ENCODE results near the gene LRRN4CL.
"Not testable (repeated sequence)": the region's sequence is repeated elsewhere in the genome, so short reads cannot be mapped to it uniquely, and the experiment has no call there.

The LRRN4CL gene

DNA sequence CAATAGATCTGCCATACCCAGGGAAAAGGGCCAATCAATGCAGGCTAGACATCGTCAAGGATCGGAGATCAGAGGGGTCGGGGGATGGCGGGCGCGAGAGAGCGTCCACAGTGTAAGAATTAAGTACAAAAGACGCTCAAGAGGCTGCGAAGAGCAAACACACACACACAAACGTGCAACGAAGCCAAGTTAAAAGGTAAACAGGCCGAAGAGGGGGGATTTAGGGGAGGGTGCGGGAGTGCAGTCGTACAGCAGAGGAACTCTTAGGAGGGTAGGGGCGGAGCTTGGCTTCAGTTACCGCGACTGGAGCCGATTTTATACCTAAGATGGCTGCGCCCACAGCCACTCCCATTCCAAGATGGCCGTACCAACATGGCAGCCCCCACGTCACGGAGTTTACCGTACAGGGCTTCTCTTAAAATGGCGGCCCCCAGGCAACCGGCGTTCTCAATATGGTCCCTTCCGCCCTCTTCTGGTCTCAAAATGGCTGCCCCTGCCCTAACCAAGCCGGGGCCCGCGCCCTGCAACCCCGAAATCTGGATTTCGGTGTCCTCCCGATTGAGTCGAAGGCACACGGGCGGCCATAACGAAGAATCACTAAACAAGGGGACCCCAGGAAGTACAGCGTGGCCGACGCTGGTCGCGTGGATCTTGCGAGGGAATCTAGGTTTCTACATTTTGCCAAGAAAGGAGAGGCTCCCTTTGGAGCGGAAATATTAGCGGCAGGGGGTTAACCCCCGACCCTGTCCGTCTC lies 20.1 kb upstream of the LRRN4CL start:
- peak; percentile 86 for DNase-seq (ENCODE audit: low spot score)

DNA sequence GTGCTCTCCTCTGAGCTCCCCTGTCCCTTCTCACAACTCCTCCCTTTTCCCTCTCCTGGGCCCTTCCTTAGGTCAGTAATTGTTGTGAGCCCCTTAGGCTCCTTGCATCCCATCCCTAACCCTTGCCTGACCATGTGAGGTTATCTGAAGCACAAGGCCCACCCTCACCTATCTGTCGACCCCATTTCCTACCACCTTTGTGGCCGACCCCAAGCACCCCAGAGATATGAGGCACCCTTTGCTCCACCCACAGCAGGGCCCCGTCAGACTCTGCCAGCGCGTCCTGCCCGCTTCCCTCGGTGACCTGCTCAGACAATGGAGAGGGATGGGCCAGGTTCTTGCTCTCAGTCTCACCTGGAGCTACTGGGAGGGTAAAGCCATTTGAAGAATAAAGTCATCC lies 19.5 kb upstream of the LRRN4CL start:
- no peak for DNase-seq (ENCODE audit: low spot score)

DNA sequence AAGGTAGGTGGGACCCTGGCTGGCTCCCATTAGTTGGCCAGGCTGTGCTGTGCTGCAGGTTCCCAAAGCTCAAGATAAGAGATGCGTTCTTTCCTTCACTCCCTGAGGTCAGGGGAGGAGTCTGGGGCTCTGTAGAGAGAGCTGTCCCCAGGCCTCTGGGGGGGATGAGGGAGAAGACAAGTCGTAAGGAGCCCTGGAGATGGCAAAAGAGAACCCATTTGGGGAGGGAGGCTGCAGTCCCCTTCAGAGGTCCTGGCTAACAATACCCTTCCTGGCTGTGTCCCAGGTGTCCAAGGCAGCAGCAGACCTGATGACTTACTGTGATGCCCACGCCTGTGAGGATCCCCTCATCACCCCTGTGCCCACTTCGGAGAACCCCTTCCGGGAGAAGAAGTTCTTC lies 19.1 kb upstream of the LRRN4CL start:
- no peak for DNase-seq (ENCODE audit: low spot score)

DNA sequence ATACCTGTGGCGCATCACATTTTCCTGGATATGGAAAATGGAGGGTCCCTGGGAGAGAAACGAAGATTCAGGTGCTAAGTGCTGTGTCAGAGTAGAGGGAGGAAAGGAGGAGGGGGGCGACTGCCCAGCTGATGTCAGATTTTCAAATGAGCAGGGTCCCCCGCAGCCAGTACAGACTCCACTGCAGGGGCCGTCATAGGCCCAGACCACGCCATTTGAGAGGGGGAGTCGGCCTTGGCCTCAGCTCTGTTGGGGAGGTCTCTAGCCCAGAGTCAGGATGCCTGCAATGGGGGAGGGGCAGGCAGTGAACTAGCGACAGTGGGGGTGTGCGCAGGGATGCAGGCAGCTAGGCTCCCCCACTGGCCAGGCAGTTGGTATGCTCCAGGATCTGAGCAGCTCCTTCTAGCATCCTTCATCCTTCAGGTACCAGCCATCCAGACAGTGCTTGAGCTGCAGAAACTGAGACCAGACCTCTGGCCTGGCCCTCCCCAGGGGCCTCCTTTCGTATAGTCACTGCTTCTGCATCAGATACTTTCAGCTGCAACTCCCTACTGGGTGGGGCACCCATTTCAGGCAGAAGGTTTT lies 18.0 kb upstream of the LRRN4CL start, which contains the start of the genes BSCL2 and GNG3:
BSCL2 (minus strand) TSS at position 148 of the 585 bp plus-strand sequence. CDS start 229 bp downstream, outside the sequence.
GNG3 (plus strand) TSS at position 400 of the 585 bp plus-strand sequence. CDS start 620 bp downstream, outside the sequence.
- no peak for DNase-seq (ENCODE audit: low spot score)

DNA sequence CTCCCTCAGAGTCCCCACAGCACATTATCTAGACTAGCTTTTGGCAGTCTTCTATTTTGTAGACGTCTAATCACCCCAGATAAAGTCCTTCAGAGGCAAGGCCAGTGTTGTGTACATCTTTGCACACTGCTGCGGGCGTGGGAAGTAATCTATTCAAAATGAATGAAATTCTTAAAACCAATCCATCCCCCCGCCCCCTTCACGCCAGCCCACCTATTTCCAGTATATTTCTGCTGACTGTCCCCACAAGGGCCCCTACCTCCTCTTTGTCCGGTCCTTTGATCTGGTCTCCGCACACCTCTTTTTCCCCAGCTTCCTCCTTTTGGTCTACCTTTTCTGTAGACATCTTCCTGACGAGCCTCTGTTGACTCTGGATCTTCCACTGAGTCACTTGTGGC lies 17.5 kb upstream of the LRRN4CL start:
- no peak for DNase-seq (ENCODE audit: low spot score)

DNA sequence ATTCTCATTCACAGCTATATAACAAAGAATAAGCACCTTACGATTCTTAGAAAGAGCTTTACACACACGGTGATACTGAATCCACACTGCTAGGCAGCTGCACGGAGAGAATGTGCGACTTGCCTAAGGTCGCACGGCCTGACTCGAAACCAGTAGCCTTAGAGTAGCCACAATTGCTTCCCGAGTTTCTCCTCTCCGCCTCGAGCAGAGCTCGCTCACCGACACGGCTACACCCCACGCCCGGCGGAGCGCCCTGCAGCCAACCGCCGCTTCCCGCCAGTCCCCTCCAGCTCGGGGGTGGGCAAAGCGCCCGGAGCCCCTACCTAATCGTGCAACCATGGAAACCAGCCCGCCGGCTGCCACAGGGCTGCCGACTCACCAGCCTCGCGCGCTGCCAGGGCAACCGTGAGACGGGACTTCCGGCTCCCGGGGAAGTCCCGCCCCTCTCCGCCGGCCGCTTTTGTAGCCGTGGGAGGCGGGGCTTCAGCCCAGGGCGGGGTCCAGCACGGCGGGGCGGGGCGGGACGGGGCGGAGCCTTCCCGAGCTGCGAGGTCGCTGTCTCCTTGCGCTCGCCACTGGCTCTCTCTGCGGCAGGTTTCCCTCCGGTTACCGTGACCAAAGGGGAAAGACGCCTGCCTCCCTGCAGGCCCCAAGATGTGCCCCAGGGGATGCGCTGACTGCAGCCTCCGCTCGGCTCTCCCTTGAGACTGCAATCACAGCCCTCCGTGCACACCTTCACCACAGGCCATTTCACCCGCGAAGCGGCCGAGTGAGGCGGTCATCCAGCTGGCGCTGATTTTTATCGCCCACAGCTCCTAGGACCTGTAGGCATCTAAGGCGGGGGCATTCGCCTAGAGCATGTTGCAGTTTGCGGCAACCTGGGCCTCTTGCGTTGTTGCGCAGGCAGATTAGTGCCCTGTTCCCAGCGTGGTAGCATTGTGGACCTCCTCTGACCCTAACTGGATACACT lies 16.8 kb upstream of the LRRN4CL start:
- DNase-seq (ENCODE audit: low spot score) = peak; percentile 96

DNA sequence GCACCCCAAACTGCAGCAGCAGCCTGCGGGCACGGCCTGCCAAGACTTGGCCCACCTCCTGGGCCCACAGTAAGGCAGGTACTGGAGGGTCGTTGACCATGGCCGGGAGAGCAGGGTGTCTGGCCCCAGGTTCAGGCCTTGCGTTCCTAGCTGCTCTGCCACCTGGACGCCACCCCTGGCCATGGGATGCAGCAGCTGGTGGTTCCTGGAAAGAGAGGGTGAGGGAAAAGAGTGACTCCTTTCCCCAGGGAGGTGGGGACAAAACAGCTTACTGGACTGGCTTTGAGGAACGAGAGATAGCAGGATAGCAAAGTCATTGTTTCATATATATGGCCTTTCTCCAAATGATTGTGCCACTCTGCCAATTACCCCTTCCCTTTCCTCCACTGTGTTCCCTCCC lies 16.1 kb upstream of the LRRN4CL start:
- peak; percentile 64 for DNase-seq (ENCODE audit: low spot score)

DNA sequence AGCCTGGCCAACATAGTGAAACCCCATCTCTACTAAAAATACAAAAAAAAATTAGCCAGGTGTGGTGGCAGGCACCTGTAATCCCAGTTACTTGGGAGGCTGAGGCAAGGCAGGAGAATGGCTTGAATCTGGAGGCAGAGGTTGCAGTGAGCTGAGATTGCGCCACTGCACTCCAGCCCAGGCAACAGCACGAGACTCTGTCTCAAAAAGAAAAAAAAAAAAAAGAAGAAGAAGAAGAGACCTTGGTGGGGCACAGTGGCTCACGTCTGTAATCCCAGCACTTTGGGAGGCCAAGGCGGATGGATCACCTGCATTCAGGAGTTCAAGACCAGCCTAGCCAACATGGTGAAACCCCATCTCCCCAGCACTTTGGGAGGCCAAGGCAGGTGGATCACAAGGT lies 14.6 kb upstream of the LRRN4CL start:
- not testable (repeated sequence) for DNase-seq (ENCODE audit: low spot score)

DNA sequence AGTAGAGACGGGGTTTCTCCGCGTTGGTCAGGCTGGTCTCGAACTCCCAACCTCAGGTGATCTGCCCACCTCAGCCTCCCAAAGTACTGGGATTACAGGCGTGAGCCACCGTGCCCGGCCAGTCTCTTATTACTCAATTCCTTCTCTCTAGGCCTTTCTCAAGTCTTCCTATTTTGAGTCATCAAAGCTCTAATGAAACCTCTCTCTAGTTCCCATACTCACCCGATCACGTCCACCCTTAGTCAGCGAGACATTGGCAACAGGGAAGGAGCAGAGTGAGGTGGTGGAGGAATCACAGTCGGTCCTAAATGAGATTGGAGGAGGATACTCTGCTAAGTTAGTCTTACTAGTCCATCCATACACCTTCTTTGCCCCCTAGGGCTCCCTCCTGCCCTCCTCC lies 12.9 kb upstream of the LRRN4CL start:
- no peak for DNase-seq (ENCODE audit: low spot score)

DNA sequence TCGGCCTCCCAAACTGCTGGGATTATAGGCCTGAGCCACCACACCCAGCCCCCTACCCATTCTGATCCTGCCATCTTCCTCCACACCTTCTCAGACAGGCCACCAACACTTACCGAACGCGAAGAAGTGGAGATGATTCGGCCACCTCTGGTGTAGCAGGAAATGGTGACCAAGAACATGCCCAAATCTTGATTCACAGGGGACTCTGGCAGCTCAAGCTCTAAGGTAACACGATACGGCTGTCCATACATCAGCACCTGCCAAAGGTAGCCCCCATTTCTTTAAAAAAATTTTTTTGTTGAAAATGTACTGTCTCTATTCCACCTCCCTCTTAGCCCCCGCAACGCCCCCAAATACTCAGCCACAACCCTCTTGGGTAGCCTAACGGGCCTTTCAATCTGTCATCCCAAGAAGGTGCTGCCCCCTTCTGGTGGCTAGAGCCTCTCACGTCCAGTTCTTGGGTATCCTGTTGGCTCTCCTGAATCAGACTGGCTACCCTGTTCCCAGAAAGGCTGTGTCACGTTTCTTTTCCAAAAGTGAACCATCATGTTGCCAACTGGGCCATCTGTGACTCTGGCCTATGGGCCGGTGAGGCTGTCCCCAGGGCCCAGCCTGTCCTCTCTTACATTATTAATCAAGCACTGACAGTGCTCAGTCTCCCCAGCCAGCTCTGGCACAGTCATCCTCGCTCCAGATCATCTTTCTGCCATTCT lies 5.3 kb upstream of the LRRN4CL start:
- DNase-seq (ENCODE audit: low spot score) = peak; percentile 77

DNA sequence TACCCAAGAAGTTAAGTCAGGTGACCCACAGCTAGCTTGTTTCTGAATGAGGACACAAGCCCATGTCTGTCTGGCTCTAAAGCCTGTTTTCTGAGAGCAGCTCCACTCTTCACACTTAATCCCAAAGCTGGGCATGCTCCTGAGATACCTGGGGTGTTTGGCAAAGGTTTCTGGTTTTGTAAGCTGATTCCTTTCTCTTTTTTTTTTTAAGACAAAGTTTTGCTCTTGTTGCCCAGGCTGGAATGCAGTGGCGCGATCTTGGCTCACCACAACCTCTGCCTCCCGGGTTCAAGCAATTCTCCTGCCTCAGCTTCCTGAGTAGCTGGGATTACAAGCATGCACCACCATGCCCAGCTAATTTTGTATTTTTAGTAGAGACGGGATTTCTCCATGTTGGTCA lies 4.3 kb upstream of the LRRN4CL start:
- DNase-seq (ENCODE audit: low spot score) = not testable (repeated sequence)

DNA sequence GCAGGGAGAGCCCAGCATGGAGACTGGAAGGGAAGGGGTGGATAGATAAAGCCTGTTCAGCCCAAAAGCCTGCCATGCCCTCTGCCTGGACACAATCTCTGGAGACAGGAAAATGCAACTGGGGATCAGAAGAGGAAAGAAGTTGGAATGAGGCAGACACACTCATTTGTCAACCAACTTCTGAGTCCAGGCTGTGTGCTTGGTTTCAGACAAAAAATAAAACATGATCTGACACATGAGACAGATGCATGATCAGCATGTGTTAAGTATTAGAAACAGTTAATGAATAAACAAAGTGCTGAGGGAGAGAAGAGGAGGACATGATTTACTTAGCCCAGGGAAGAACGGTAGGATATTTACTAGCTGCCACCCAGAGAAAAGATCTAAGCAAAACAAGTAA lies 839 bp downstream of the LRRN4CL start:
- no peak for DNase-seq (ENCODE audit: low spot score)

DNA sequence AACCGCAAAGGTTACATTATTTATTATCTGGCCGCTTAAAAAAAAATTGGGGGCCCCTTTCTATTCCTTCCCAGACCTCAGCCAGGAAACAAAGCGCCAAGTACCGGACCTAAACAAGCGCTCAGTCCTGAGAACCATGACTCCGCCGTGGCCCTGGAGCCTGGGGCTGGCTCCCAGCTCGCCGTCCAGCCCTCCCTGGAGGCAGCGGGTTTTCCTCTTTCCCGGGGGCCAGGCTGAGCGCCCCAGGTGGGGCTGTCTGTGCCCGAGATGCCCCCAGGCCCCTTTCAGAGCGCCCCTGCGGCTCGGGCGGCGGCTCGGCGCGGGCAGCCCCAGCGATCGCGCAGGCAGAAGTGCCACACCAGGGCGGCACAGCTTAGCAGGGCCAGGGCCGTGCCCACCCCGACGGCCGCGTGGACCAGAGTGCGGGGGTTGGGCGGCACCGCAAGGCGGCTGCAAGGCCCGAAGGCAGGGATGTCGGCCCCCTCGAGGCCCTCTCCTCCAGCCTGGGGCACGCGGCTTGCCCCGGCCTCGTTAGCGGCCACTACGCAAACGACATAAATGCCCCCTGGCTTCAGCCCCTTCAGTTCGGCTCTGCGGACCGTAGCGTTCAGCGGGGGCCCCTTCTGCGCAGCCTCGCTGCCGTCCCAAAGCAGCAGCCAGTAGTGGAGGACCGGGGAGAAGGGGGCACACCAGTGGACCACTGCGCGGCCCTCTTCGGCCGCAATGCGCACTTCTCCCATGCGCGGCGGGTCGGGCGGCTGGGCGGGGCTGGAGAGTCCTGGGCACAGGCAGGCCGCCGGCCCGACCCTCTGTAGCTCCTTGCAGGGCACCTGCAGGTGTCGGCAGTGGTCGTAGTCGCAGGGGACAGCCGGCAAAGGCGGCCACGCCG lies 1.6 kb downstream of the LRRN4CL start:
- DNase-seq (ENCODE audit: low spot score) = no peak

DNA sequence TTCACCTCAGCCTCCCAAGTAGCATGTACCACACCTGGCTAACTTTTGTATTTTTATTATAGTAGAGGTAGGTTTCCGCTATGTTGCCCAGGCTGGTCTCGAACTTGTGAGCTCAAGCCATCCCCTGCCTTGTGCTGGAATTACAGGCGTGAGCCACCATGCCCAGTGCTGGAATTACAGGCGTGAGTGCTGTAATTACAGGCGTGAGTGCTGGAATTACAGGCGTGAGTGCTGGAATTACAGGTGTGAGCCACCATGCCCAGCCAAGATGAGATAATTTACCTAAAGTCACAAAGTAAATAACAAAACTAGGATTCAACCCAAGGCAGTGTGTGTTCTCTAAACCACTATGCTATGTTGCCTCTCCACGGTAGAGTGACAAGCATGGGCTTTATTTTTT lies 6.8 kb downstream of the LRRN4CL start:
- no peak for DNase-seq (ENCODE audit: low spot score)

DNA sequence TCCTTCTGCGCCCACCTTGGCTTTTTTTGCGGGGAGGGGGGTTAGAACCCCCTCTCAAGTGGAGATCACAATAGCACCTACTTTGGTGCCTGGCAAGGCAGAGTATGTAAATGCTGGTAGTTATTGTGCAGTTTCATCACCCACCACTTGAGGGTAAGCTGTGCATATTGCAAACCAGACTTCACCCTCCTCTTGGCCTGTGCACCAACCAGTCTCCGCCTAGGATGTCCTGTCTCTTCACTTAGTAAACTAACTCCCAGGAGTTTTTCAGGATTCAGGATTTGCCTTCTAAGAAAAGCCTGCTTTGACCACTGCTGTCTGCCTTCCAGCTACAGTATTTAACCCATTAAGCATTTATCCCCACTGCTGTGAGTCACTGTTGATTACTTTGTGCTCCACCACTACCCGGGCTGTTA lies 8.5 kb downstream of the LRRN4CL start:
- DNase-seq (ENCODE audit: low spot score) = peak; percentile 78

DNA sequence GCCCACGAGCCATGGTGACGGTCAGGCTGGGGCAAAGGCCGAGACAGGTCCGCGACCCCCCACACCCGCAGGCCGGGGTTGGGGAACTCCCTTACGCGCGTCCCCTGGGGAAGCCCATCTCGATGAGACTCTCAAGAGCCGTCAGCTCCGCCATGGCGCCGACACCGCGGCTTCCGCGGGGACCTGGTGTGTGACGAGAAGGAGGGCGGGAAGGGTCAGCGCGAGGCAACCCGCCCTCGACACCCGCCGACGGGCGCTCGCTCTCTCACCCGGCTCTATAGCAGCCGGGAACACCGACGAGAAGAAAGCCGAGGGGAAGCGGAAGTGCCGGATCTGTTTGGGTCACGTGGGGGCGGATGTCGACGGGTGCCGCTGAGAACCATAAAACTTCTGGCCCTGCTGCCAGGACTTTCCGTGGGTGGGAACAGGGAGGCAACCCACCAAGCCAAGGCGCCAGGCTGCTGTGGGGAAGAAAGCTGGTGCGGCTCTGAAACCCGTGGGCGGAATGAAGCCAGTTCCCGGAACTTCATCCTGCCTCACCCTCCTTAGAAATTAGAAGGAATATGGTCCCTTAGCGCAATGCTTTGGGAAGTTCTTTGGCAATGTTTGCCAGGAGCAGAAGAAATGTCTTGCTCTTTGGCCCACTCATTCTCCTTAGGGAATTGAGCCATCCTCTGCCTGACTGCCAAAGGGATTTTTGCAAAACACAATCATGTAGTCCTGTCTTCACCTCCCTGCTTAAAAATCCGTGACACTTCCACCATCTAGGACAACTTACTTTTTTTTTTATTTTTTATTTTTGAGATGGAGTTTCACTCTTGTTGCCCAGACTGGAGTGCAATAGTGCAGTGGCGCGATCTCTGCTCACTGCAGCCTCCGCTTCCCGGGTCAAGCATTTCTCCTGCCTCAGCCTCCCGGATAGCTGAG lies 10.3 kb downstream of the LRRN4CL start, which contains the start of gene UBXN1:
UBXN1 (minus strand) TSS at position 304 of the 927 bp plus-strand sequence; CDS start at position 154, 150 bp downstream.
- peak; percentile 88 for DNase-seq (ENCODE audit: low spot score)

DNA sequence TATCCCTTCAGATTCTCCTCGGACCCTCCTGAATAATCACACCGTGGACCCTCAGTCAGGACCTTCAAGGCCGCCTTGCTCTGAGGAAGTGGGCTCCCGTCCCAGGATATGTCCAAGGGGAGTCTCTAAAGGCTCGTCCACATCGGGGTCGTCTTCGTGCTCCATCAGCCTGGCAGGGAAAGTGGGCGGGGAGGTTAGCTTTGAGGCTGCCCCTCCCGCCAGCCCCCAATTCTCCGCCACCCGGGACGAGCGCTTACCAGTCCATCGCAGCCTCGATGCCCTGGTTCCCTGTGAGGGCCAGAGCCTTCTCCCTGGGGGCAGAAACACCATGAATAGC lies 10.9 kb downstream of the LRRN4CL start:
- no peak for DNase-seq (ENCODE audit: low spot score)

DNA sequence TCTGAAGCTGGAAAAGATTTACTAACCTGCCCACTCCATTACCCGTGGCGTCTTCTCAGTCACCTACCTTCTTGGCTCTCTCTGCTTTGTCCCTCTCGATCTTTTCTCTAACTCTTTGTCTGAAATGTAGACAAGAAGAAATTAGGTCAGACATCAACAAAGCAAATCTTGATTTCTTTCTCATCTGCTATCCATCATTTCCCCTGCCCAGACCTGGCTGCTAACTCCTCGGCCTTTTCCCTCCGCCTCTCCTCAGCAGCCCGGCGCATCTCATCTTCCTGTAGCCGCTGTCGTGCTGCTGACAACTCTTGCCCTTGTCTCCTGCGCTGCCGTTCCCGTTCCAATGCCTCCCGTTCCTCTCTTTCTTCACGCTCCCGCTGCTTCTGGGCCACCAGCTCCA lies 11.6 kb downstream of the LRRN4CL start:
- DNase-seq (ENCODE audit: low spot score) = no peak

DNA sequence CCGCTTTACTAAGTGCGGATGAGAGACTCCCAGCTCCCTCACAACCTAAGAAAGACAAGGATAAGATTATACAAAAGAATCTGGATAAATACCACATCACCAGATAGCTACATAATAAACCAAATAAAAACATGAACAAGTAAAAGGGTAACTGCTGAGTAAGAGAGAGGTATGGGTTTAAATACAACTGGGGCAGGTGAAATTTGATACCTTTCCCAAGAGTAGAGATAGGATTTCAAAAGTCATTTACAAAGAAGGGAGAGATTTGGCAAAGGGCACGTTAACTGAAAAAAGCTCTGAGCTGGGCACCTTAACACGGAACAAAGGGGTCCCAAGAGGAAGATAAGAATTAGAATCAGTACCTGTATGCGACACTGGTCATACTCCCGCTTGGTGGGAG lies 12.2 kb downstream of the LRRN4CL start:
- DNase-seq (ENCODE audit: low spot score) = no peak

DNA sequence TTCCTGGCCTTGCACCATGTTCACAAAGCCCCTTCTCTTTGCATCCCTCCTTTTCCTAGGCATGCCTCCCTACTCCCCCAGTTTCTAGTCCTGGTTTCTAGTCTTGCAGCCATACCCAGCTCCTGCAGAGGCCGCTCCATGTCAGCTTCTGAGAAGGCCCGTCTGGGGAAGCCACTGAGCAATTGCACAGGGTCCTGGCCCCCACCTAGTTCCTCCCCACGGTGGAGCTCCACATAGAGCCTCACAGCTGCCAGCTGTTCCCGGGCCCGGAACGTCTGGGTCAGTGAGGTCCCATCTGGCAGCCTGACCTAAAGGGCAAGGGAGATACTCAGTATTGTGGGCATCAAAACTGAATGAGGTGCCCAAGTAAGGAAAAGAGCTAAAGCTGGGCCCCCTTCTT lies 12.6 kb downstream of the LRRN4CL start:
- peak; percentile 16 for DNase-seq (ENCODE audit: low spot score)
